HG03520 (cell line): Measurements from ENCODE around the gene BEX3.
A peak's percentile ranks its signal among the peaks of the same experiment; 100 is the strongest.
"Not testable (repeated sequence)": the region's sequence is repeated elsewhere in the genome, so short reads cannot be mapped to it uniquely, and the experiment has no call there.

Experiments
- ATAC-seq: cut with Tn5 transposase; IDR thresholded peaks from one replicate; pipeline ENCODE4 v1.9.1; 2021; ENCODE audit warnings: mild to moderate bottlenecking, moderate library complexity; ENCODE audit not compliant: unreplicated experiment

Gene BEX3

DNA sequence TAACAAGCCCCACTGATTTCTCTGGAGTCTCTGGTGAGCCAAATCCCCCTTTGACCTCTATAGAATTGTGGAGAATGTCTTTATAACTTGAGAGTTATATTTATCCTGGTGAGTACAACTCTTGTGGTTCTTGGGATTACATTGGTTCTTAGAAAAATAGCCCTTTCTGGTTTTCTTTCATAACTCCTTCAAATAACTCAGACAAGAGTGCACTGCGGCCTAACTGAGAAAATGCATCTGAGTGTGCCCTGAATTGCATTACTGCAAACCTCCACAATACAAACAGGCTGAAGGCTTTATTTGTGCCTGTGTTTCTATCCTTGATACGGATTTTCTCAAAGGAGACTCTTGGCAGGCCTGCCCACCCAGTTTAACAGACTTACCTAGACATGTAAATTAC lies 2.7 kb downstream of the BEX3 start:
- no peak for ATAC-seq

GRCh38 chrX:103382877-103383276 lies 6.5 kb downstream of the BEX3 start:
- ATAC-seq: no peak

GRCh38 chrX:103384672-103385071 lies 8.3 kb downstream of the BEX3 start:
- no peak for ATAC-seq

DNA sequence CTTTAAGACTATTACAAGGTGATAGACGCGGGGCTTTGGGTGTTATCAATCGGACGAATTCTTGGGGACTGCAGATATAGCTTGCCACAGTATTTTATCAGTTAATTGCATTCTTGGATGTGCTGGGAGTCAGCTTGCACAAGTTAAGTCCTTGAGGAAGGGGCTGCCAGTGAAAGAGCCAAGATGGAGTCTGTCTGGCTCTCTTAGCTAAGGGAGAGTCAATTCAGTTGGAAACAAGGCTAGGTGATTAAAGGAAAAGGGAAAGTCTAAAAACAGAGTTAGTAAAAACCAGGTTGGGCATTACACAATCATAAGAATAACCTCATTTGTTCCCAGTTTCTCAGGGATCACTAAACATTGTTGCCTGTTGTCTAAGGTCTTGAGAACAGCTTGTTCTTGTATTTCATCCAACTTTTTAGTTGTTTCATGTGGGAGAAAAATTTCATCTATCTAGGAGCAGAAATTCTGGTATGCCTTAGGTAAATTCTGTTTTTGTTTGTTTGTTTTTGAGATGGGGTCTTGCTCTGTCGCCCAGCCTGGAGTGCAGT lies 9.0 kb downstream of the BEX3 start:
- not testable (repeated sequence) for ATAC-seq

GRCh38 chrX:103386332-103386731 lies 10.0 kb downstream of the BEX3 start:
- ATAC-seq: no peak

DNA sequence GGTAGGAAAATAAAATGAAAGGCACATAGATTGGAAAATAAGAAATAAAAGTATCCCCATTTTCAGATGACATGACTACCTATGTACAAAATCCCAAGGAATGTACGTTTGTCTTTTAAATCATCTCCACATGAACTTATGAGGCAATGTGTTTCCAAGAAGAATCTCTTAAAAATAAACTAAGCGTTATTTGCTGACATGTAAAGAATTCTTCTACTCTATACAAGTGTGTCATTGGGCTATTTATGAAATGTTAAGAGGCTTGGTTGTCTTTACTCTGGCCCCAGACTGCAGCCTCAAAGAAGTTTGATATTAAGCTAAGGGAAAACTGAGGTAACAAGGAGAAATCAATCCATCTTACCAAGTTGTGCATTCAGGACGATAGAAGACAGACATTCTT lies 17.1 kb downstream of the BEX3 start:
- ATAC-seq: no peak

DNA sequence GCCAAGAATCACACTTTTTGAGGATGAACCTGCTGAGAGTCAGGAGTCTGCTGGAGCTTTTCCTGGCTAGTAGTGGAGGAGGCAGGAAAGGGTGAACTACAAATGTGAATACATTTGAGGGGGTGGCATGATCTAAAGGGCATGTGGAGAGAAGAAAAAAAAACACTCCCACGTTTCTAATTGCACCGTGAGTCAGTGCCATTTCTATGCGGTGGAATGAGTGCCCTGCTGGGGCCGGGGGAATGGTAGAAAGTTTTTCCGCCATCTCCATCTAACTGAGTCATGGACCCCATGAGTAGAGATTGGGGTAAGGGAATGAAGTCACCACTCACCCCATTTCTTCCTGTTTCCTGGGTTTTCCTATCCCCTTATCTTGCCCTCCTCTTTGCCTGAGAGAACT lies 19.8 kb downstream of the BEX3 start:
- ATAC-seq: no peak

GRCh38 chrX:103396660-103397059 lies 20.3 kb downstream of the BEX3 start:
- ATAC-seq: no peak

DNA sequence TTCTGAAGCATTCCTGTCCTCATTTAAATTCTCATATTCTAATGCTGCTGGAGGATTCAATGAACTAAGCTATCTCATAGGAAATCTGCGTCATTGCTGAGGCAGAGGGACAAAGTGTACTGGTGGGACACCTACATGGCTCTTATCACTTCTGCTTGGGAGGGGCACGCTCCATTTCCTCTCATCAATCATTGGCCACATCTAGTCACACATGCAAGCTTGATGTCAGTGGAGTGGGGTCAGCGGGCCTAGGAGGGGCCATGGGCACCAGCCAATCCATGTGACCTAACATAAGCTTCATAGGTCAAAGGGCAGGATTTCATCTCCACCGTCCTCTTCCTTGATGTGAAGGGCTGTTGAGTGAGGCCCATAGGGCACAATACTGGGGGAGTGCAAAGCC lies 21.4 kb downstream of the BEX3 start:
- ATAC-seq: no peak

DNA sequence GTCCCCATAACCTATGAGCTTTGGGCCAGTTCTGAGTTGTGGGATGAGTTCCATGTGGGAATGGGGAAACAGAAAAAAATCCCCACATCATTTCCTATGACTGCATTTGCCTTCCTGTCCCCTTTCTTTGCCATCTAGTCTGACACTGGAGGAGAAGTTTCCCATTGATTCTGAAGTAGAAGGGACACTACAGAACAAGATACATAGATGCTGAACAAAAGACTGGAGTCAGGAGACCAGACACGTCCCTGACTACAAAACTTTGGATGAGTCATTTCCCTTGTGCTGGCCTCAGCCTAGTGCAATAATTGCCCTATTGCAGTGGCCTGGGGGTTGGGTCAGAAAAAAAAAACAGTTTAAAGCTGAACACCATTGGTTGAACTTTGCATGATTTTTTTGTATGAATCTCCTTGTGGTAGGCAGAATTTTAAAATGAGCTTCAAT lies 22.1 kb downstream of the BEX3 start:
- no peak for ATAC-seq

DNA sequence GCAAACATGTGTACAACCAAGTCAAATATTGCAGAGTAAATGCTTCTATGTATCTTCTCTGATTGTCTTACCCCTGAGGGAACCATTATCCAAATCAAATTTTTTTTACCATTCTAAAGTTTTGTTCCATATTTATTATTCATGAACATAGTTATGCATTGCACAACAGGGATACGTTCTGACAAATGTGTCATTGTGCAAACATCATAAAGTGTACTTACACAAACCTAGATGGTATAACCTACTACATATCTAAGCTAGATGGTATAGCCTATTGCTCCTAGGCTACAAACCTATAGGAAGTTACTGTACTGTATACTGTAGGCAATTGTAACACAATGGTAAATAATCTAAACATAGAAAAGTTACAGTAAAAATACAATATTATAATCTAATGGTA lies 23.4 kb downstream of the BEX3 start:
- ATAC-seq: no peak

DNA sequence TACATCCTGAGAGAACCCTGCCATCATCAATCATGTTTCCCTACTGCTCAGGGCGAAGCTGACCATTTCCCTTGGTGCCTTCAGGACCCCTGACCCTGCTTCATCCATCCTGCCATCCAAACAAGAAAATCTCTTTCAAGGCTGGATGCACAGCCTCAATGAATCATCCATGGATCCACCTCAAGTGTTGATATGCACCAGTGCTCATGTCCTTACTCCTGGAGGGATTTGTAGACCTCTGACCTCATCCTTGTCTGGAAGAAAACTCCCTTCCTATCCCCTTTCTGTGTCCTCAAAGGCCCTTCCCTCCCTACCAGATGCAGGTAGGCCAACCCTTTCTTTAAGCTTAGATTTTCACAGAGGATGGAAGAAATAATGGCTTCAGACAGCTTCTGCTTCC lies 24.6 kb downstream of the BEX3 start:
- ATAC-seq: no peak

DNA sequence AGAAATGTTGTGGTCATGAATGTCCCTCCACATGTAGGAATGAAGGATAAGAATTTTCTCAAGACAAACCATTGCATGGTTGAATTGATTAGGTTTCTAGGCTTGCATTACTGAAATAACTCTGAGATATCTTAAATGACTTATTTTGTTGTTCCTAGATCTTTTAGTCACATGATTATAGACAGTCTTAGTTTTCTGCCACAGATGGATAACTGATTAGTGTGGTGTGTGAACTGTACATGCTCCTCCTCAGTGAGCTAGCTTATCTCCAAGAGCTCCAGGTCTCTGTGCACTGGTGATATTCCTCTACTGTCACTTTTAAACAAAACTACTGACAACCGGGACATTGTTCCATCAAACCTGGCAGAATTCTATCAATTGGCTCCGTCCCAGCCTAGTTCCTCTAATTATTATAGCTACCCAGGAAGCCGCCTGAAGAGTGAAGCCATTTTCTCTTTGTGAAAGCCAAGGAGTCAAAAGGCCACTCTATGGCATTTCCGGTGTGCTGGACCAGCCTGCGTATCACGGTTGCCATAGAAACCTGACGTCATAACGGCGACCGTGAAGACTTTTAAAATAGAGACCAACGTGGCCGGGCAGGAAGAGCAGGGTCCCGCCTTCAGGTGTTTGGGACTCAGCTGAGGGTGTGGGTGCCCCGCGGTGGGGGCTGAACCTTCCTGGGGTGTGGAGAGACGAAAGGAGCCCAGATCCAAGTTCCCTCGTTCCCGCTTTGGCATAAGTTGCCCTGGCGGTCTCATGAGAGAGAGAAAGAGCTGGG lies 28.1 kb downstream of the BEX3 start:
- ATAC-seq: peak; percentile 96

- no peak for ATAC-seq
Measured at GRCh38 chrX:103405009-103405333, 28.6 kb downstream of the BEX3 start.

DNA sequence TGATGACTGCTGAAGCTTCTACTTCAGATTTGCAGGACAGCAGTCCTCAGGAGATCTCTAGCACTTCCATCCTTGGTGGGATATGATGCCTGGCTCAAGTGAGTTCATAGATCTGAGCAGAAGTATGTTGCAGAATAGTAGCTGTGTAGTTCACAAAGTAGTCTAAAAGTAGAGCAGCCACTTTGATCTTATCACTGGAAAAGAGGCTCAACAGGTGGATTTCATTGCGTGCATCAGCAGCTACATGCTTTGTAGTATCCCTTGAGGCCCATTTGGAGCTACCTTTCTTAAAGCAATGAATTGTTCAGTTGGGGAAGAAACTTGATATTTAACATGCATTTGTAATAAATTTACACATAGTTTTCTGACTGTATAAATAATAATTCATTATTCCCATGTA lies 29.9 kb downstream of the BEX3 start:
- no peak for ATAC-seq

GRCh38 chrX:103407776-103408175 lies 31.4 kb downstream of the BEX3 start:
- no peak for ATAC-seq

DNA sequence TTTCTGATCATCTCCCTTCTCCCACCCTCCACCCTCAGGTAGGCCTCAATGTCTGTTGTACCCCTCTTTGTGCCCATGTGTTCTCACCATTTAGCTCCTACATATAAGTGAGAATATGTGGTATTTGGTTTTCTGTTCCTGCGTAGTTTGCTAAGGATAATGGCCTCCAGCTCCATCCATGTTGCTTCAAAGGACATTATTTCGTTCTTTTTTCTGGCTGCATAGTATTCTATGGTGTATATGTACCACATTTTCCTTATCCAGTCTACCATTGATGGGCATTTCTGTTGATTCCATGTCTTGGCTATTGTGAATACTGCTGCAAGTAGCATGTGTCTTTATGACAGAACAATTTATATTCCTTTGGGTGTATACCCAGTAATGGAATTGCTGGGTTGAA lies 35.4 kb downstream of the BEX3 start:
- not testable (repeated sequence) for ATAC-seq

DNA sequence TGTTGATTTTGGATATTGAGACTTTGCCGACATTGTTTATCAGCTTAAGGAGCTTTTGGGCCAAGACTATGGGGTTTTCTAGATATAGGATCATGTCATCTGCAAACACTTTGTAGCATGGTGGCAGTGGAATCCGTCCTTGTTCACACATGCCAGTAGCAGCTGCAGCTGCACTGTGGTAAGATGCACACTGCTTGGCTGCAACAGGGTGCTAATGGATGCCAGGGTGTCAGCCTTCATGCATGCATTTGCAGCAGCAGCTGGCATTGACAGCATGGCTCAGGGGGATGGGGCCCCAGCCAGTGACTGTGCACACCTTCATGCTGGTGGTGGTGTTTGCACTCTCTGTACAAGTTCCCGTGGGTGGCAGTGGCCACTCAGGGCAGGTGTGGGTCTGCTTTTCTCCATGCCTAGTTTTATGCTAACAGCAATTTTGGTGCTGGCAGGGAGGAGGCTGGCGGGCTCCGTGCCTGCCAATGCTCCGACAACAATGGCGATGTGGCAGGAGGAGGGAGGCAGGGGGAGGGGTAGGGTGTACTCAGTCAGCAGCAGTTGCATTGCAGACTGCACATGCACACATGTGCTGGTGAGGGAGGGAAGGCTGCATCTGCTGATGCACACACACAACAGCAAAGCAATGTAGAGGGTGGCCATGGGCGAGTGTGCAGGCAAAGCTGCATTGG lies 37.5 kb downstream of the BEX3 start:
- no peak for ATAC-seq

GRCh38 chrX:103414561-103414960 lies 38.2 kb downstream of the BEX3 start:
- ATAC-seq: no peak

- no peak for ATAC-seq
Measured at GRCh38 chrX:103415068-103415467, 38.7 kb downstream of the BEX3 start.

DNA sequence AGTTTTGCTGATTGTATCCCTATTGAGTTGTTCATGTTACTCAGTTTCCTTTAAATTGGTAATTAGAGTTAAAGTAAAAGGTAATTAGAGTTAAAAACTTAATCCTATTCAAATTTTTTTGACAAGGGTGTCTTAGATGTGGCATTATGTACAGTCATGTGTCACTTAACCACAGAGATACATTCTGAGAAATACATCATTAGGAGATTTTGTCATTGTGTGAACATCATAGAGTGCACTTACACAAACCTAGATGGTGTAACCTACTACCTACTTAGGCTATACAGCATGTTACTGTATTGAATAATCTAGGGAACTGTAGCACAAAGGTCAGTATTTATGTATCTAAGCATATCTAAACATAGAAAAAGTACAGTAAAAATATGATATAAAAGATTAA lies 39.2 kb downstream of the BEX3 start:
- no peak for ATAC-seq

DNA sequence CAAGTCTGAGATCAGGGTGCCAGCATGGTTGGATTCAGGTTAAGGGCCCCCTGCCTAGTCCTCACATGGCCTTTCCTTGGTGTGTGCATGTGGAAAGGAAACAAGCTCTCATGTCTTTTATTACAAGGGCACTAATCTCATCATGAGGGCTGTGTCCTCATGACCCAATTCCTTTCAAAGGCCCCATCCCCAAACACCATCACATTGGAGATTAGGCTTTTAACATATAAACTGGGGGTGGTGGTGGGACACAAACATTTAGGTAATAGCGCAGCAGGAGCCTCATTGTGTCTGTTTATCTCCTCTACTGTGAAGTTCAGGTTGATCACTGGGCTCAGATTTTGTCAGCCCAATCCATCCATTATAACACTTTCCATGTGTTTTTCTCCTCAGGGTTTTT lies 41.0 kb downstream of the BEX3 start:
- ATAC-seq: no peak
